Anterior cingulate cortex (tissue), 58 donors: ENCODE data around the gene ENTPD3.
A peak's percentile ranks its signal among the peaks of the same experiment; 100 is the strongest.

Source experiments
- DNase-seq, 58 donors: peaks; one replicate each; lab custom pipeline; 2025; lab: John Stamatoyannopoulos, UW

The ENTPD3 gene

GRCh38 chr3:40404591-40405198 is 17.7 kb downstream of the ENTPD3 start:
- no peak for DNase-seq

GRCh38 chr3:40407007-40407406 is 20.0 kb downstream of the ENTPD3 start:
- no peak for DNase-seq

DNA sequence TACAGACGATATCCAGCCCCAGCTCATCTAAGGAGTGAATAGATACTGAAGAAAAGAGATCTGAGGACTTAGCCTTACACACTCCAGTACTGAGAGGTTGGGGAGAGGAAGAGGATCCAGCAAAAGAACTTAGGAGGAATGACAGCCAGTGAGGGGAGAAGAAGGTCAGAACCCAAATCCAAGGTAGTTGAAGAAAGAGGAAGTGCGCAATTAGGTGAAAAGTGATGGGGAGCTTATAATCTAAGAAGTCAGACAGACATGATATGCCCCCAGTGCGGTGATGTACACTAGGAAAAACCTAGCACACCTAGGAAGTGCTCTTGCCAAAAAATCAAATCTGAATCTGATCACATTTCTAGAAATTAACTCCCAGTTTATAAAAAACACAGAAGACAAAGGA is 20.6 kb downstream of the ENTPD3 start:
- no peak for DNase-seq

- DNase-seq, result no peak
These were observed 27.3 kb downstream of the ENTPD3 start for GRCh38 chr3:40414270-40414669.

GRCh38 chr3:40417845-40418543 is 31.0 kb downstream of the ENTPD3 start:
- no peak for DNase-seq

GRCh38 chr3:40422861-40423260 is 35.9 kb downstream of the ENTPD3 start:
- DNase-seq, result no peak

DNA sequence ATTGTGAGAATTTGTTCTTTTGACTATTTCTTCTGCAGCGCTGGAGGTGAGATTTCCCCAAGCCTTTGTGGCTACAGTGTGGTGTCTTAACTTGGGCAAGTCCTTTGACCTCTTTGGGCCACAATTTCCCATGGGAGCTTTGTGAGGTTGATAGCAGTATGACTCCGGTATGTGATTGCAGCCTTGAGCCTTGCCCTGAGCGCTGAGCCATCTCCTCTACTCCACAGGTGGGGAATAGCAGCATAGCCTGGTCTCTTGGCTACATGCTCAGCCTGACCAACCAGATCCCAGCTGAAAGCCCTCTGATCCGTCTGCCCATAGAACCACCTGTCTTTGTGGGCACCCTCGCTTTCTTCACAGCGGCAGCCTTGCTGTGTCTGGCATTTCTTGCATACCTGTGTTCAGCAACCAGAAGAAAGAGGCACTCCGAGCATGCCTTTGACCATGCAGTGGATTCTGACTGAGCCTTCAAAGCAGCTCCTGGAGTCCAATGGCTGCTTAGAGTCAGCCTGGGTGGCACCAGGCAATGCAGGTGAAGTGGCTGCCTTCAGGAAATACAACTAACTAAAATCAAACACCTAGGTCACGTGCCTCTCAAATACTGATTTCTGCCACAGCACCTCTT is 40.2 kb downstream of the ENTPD3 start:
- DNase-seq, result no peak

GRCh38 chr3:40432793-40433192 is 45.8 kb downstream of the ENTPD3 start:
- DNase-seq, result no peak

GRCh38 chr3:40437889-40438288 is 50.9 kb downstream of the ENTPD3 start:
- DNase-seq, result no peak

DNA sequence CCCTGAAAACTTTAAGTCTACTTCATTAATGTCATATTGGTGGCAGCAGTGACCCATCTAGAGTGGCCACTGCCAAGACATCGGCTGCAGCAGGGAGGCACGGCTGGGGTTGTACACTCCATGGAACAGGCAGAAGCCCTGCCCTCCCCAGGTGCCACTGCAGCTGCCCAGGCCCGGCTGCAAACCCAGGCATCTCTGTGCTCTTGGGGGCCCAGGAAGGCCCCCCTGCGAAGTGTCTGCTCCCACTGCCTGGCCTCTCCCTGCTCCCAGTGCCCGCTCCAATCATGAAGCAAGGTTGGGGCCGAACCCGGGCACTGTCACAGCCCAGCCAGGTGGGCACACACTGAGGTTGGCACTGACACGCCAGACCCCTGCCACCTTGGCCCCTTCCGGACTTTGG is 58.1 kb downstream of the ENTPD3 start:
- no peak for DNase-seq

GRCh38 chr3:40445880-40446279 is 58.9 kb downstream of the ENTPD3 start:
- DNase-seq, result no peak

DNA sequence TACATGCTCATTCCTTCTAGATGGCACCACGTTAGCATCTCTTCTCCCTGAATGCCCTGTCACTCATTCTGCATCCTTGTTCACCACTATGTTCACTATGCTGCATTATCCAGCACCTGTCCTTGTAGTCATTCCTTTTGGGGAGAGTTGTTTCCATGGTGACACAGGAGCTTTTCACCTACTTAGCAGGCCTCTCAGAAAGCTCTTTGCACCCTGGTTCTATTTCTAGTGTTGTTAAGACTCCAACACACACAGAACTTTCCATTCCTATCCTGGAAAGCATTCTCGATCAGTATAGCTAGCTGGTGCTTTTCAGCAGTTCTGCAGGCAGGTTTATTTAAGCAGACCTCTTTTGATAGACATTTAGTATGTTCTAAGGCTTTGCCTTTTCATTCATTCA is 63.5 kb downstream of the ENTPD3 start:
- peak in 7 of 58 donors; percentile 1 to 64 (median 7) for DNase-seq

- no peak for DNase-seq
These were observed 64.6 kb downstream of the ENTPD3 start for GRCh38 chr3:40451551-40451950.

- no peak for DNase-seq
These were observed 65.1 kb downstream of the ENTPD3 start for GRCh38 chr3:40452057-40452456.

GRCh38 chr3:40452562-40452875 is 65.5 kb downstream of the ENTPD3 start:
- DNase-seq, result peak in 2 of 58 donors; percentile 66 to 83

DNA sequence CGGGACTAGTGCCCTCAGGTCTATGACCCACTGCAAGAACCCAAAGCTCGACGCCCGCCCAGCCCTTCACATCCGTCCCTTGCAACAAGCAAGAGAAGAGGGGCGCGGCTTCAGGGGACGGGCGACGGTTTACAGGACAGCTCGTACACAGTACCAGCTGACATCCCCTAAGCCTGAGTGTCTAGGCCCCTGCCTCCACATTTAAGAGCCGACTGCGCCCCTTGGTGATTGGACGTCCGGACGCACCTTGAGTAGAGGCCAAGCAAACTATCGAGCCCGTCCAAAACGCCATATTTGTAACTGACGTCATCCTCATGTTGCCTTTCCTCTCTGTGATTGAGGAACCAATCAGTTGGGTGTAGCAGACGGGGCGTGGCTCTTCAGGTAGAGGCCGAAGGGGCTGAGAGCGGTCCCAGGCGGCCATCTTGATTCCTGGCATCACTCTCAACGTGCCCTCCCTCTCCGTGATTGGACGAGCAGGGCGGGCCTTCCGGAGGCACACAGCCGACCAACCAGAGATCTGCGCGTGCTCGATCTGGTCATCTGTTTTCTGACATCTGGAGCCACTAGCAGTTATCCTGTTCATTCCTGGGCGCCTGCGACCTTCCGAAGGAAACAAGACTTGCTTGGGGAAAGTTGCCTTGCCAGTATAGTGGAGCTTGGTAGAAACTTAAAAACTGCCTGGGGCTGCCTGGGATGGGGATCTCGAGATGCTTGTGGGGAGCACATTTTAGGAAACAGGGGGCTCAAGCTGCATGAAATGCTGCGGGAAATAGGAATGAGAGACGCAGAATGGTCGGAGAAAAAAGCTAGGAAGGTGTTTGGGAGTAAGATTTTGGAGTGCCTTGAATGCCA is 66.1 kb downstream of the ENTPD3 start:
- peak; percentile 84 to 99 (median 96) for DNase-seq

DNA sequence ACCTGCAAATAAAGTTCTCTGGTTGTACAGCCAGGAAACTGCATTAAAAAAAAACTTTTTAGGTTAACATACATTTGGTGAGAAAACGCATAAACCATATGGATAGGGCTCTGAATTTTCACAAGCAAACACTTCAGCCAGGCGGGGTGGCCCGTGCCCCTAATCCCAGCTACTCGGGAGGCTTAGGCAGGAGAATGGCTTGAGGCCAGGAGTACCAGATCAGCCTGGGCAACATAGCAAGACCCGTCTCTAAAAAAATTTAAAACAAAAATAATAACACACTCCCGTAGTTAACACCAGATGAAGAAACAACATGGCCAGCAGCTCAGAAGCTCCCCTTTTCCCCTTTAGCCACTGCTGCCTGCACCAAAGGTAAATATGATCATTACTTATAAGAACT is 66.9 kb downstream of the ENTPD3 start:
- no peak for DNase-seq

DNA sequence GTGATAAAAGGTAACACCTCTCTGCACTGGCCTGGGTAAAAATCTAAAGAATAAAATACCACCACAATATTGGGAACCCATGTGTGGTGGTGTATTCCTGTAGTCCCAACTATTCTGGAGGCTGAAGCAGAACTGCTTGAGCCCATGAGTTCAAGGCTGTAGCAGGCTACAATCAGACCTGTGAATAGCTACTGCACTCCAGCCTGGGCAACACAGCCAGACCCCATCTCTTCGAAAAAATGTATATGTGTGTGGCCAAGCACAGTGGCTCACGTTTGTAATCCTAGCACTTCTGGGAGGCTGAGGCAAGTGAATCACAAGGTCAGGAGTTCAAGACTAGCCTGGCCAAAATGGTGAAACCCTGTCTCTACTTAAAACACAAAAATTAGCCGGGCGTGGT is 68.3 kb downstream of the ENTPD3 start:
- DNase-seq, result no peak

- no peak for DNase-seq
These were observed 69.4 kb downstream of the ENTPD3 start for GRCh38 chr3:40456279-40456939.

- DNase-seq, result peak; percentile 74 to 97 (median 94)
These were observed 70.2 kb downstream of the ENTPD3 start, which contains the start of gene RPL14 for GRCh38 chr3:40456940-40457823. Gene RPL14, plus strand, starts transcription at chr3:40457339. Its CDS starts 133 bp downstream, at chr3:40457472.
